ENCODE data around the gene FUT2. TPM values are rescaled to one million over a fixed set of nuclear protein-coding genes. Genes with fewer than 3 reads are reported as not detected.

Gene FUT2
- total and polyA plus RNA-seq, 10 donors = 0.17 to 1.2 (median 0.38) TPM; not detected in 5

DNA sequence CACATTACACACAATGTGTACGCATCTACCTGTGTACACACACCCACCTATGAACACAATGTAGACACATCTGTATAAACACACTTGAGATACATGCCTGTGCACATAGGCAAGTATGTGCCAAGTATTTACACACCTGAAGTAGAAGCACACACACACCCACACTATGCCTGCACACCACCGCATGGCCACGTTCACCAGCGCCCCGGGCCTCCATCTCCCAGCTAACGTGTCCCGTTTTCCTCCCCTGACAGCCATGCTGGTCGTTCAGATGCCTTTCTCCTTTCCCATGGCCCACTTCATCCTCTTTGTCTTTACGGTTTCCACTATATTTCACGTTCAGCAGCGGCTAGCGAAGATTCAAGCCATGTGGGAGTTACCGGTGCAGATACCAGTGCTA is 6.9 kb downstream of the FUT2 start:
- peaks cover 0 to 33% (median 0%) of the 10 kb centered on the region in 6 donors for H3K36me3 ChIP-seq
- intact Hi-C loops (cut with DNase I; ENCODE audit: low total_unique reads) = no loop called here
- H3K4me3 ChIP-seq = no peak overlapping the region
- 90 to 96% (median 94%) methylated on average over 13 of the region's 13 CpGs for WGBS, 5 donors
- TF ChIP-seq POLR2A (IDR thresholded peaks at IDR 0.05) = no peak
- TF ChIP-seq CTCF (IDR thresholded peaks at IDR 0.05 in 8 of 11, conservative IDR thresholded peaks at IDR 0.05 in 3 of 11) = no peak
- no peak for TF ChIP-seq POLR2AphosphoS5 (IDR thresholded peaks at IDR 0.05)
- no peak for DNase-seq
- H3K9me3 ChIP-seq = no peaks in the 10 kb centered on the region
- H3K27ac ChIP-seq = no peak overlapping the region
- H3K27me3 ChIP-seq (replicated peaks in 1 of 7) = peaks cover 0 to 5% (median 0%) of the 10 kb centered on the region in 7 donors
- peaks cover 0 to 9% (median 0%) of the 10 kb centered on the region in 6 donors for H3K4me1 ChIP-seq

GRCh38 chr19:48703316-48703715 is 7.5 kb downstream of the FUT2 start:
- TF ChIP-seq POLR2A (IDR thresholded peaks at IDR 0.05) = no peak
- TF ChIP-seq POLR2AphosphoS5 (IDR thresholded peaks at IDR 0.05) = no peak
- no peak for TF ChIP-seq CTCF (IDR thresholded peaks at IDR 0.05 in 8 of 11, conservative IDR thresholded peaks at IDR 0.05 in 3 of 11)
- intact Hi-C loops (cut with DNase I; ENCODE audit: low total_unique reads) = no loop called here
- DNase-seq = no peak
- H3K9me3 ChIP-seq = no peaks in the 10 kb centered on the region
- H3K4me3 ChIP-seq = no peak overlapping the region
- peaks cover 0 to 33% (median 0%) of the 10 kb centered on the region in 6 donors for H3K36me3 ChIP-seq
- H3K27me3 ChIP-seq (replicated peaks in 1 of 7) = peaks cover 0 to 1% (median 0%) of the 10 kb centered on the region in 7 donors
- no peak overlapping the region for H3K27ac ChIP-seq
- H3K4me1 ChIP-seq = peaks cover 0 to 4% (median 0%) of the 10 kb centered on the region in 6 donors
- 88 to 98% (median 93%) methylated on average over 12 to 23 of the region's 23 CpGs for WGBS, 5 donors

GRCh38 chr19:48705431-48705830 is 9.7 kb downstream of the FUT2 start:
- intact Hi-C loops (cut with DNase I; ENCODE audit: low total_unique reads) = no loop called here
- no peaks in the 10 kb centered on the region for H3K9me3 ChIP-seq
- H3K36me3 ChIP-seq = peaks cover 0 to 33% (median 0%) of the 10 kb centered on the region in 6 donors
- TF ChIP-seq CTCF (IDR thresholded peaks at IDR 0.05 in 8 of 11, conservative IDR thresholded peaks at IDR 0.05 in 3 of 11) (no peak), POLR2A (IDR thresholded peaks at IDR 0.05) (no peak), POLR2AphosphoS5 (IDR thresholded peaks at IDR 0.05) (no peak)
- no peak overlapping the region for H3K4me3 ChIP-seq
- H3K27ac ChIP-seq = no peak overlapping the region
- no peaks in the 10 kb centered on the region for H3K27me3 ChIP-seq (replicated peaks in 1 of 7)
- no peak for DNase-seq
- WGBS, 5 donors = 38 to 87% (median 67%) methylated on average over 2 of the region's 2 CpGs
- H3K4me1 ChIP-seq = no peaks in the 10 kb centered on the region

DNA sequence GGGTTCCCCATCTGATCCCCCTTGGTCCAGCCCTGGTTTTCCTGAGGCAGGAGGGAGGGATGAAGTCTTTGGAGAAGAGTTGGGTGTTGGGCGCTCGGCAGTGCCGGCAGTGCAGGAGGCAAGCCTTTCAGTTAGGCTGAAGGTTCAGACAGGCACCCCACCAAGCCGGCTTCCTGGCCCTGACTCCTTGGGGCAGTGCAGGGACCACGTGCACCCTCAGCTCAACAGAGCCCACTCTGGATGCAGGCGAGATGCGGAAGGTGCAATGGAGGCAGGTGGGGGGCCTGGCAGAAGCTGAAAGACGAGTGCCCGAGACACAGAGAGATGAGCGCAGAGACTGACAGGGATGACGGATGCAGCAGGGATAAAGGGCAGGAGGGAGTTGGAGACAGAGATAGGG is 12.7 kb downstream of the FUT2 start:
- Histone ChIP-seq H3K27ac (no peak overlapping the region), H3K4me3 (no peak overlapping the region), H3K4me1 (peaks cover 2 to 11% (median 8%) of the 10 kb centered on the region in 6 donors), H3K27me3 (replicated peaks in 1 of 7) (no peaks in the 10 kb centered on the region), H3K9me3 (peaks cover 0 to 5% (median 0%) of the 10 kb centered on the region in 8 donors), H3K36me3 (peaks cover 0 to 12% (median 0%) of the 10 kb centered on the region in 6 donors)
- intact Hi-C loops (cut with DNase I; ENCODE audit: low total_unique reads) = no loop called here
- no peak for DNase-seq
- WGBS, 5 donors = 80 to 90% (median 82%) methylated on average over 10 to 11 of the region's 11 CpGs
- TF ChIP-seq POLR2AphosphoS5 (IDR thresholded peaks at IDR 0.05) (no peak), CTCF (IDR thresholded peaks at IDR 0.05 in 8 of 11, conservative IDR thresholded peaks at IDR 0.05 in 3 of 11) (no peak), POLR2A (IDR thresholded peaks at IDR 0.05) (no peak)
